GM12892 (cell line): ENCODE measurements around the gene TRIM24.
"Not testable (repeated sequence)": the region's sequence is repeated elsewhere in the genome, so short reads cannot be mapped to it uniquely, and the experiment has no call there.

Source experiments
- POLR2A ChIP-seq: IDR thresholded peaks from 2 replicates; pipeline ENCODE4 v1.6.1; 2011; ENCODE audit warnings: low read depth, low read length, control low read depth
- POLR2AphosphoS5 ChIP-seq: IDR thresholded peaks from 2 replicates; pipeline ENCODE4 v1.6.1; 2011; ENCODE audit warnings: low read depth, low read length, control low read depth
- TAF1 ChIP-seq: IDR thresholded peaks from 2 replicates; pipeline ENCODE4 v1.6.1; 2011; ENCODE audit warnings: low read depth, mild to moderate bottlenecking, control low read depth, low read length, borderline replicate concordance

- TF ChIP-seq POLR2AphosphoS5, POLR2A, TAF1: not testable (repeated sequence)
Observed at GRCh38 chr7:138500303-138500702, 40.2 kb downstream of the TRIM24 start.
